Measurements from ENCODE around the gene DCLK1. TPM values are rescaled to one million over a fixed set of nuclear protein-coding genes. Genes with fewer than 3 reads are reported as not detected.

The DCLK1 gene
- total RNA-seq (2021; ENCODE audit: unreplicated experiment) (not detected), Bru-seq, nascent RNA (percentile 5 among the genes with signal in this experiment), BruChase-seq, experiment 1, labeled RNA remaining after a 2-hour chase (percentile 4 among the genes with signal in this experiment), BruChase-seq, experiment 2, labeled RNA remaining after a 6-hour chase (percentile 2 among the genes with signal in this experiment)
- not detected for polyA plus RNA-seq (2012; ENCODE audit: insufficient read length)
- long read RNA-seq = 0 reads

DNA sequence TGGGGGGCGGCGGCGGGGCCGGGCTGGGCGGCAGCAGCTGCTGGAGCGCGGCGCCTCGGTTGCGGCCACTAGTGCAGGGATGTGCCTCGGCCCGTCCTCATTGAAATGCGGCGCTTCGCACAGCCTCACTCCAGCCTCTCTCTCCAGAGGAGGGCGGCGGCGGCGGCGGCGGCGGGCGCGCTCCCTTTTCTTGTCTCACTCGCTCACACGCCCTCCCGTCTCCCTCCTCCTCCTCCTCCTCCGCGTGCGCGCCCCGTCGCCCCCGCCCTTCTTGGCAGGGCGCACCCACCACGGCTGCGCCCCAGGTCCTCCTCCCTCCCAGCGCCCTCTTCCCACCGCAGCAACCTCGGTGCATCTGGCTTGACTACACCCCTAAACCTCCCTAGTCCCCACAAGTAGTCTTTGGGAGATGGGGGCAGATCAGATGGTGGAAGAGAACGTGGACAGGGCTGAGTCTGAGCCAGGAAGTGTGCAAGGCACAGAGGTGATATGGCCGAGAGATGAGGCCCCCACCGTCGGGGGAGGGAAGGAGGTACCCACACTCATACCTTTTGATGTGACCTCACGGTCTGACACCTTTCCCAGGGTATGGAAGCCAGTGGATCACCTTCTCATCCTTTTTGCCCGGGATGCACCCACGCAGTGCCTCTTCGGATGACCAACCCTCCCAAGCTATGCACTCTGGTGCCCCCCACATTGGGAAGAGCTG is at the start of gene DCLK1:
Gene DCLK1, minus strand, starts transcription at position 161 of the 709 bp plus-strand sequence.
- ATAC-seq = peak; percentile 17; the same call in 1 of the 2 replicates
- no peak within 1 kb of the TSS for H3K27ac ChIP-seq (ENCODE audit: low read length)
- POLR2A ChIA-PET = no interaction called here

GRCh38 chr13:36175621-36176020 is 44.4 kb upstream of the DCLK1 start:
- in situ Hi-C loops (cut with HindIII; ENCODE audit: low pct_unique_long_range_greater_than_20kb, low sequenced_read_pairs) = no loop called here
- CTCF ChIA-PET = no interaction called here
- DNase-seq (ENCODE audit: low read depth, low spot score) (no peak), ATAC-seq (no peak)
- POLR2A ChIA-PET = no interaction called here
- intact Hi-C loops (cut with micrococcal nuclease; ENCODE audit: unreplicated experiment) = no loop called here
- Histone ChIP-seq H3K36me3 (ENCODE audit: control insufficient read depth, insufficient read depth, low read length) (no peaks in the 10 kb centered on the region), H3K4me1 (ENCODE audit: control insufficient read depth, insufficient read depth, low read length) (no peaks in the 10 kb centered on the region), H3K27ac (ENCODE audit: low read length) (no peak overlapping the region), H3K27me3 (ENCODE audit: control insufficient read depth, insufficient read depth, low read length) (no peaks in the 10 kb centered on the region), H3K4me3 (ENCODE audit: low read depth in 2 of 2, low read length in 2 of 2) (no peak overlapping the region), H3K9me3 (ENCODE audit: control insufficient read depth, insufficient read depth, low read depth, low read length) (no peaks in the 10 kb centered on the region)
- TF ChIP-seq TCF7L2 (IDR thresholded peaks at IDR 0.05; ENCODE audit: low read depth, low read length) (no peak), CTCF (IDR thresholded peaks at IDR 0.05) (no peak), SIN3A (IDR thresholded peaks at IDR 0.05; ENCODE audit: borderline replicate concordance, insufficient read depth, low read depth, low read length) (no peak), POLR2AphosphoS5 (IDR thresholded peaks at IDR 0.05; ENCODE audit: low read depth, low read length) (no peak)
- TF ChIP-seq, protein P1, sequence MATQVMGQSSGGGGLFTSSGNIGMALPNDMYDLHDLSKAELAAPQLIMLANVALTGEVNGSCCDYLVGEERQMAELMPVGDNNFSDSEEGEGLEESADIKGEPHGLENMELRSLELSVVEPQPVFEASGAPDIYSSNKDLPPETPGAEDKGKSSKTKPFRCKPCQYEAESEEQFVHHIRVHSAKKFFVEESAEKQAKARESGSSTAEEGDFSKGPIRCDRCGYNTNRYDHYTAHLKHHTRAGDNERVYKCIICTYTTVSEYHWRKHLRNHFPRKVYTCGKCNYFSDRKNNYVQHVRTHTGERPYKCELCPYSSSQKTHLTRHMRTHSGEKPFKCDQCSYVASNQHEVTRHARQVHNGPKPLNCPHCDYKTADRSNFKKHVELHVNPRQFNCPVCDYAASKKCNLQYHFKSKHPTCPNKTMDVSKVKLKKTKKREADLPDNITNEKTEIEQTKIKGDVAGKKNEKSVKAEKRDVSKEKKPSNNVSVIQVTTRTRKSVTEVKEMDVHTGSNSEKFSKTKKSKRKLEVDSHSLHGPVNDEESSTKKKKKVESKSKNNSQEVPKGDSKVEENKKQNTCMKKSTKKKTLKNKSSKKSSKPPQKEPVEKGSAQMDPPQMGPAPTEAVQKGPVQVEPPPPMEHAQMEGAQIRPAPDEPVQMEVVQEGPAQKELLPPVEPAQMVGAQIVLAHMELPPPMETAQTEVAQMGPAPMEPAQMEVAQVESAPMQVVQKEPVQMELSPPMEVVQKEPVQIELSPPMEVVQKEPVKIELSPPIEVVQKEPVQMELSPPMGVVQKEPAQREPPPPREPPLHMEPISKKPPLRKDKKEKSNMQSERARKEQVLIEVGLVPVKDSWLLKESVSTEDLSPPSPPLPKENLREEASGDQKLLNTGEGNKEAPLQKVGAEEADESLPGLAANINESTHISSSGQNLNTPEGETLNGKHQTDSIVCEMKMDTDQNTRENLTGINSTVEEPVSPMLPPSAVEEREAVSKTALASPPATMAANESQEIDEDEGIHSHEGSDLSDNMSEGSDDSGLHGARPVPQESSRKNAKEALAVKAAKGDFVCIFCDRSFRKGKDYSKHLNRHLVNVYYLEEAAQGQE (IDR thresholded peaks at IDR 0.05; ENCODE audit: insufficient read depth in 1 of 2, low read depth in 2 of 2, low read length in 1 of 2) = no peak
- BruUV-seq (replicated peaks) = no TSS peak

More for the DNA sequence above, at the start of gene DCLK1:
- Histone ChIP-seq H3K36me3 (ENCODE audit: control insufficient read depth, insufficient read depth, low read length) (no peaks in the 10 kb centered on the region), H3K9me3 (ENCODE audit: control insufficient read depth, insufficient read depth, low read depth, low read length) (no peaks in the 10 kb centered on the region), H3K27me3 (ENCODE audit: control insufficient read depth, insufficient read depth, low read length) (no peaks in the 10 kb centered on the region), H3K4me1 (ENCODE audit: control insufficient read depth, insufficient read depth, low read length) (no peaks in the 10 kb centered on the region), H3K4me3 (ENCODE audit: low read depth in 2 of 2, low read length in 2 of 2) (peak within 1 kb of the TSS in 1 of 2 experiments; percentile 30; a peak in 1 of 4 replicates)
- TF ChIP-seq, protein P1 (IDR thresholded peaks at IDR 0.05; ENCODE audit: insufficient read depth in 1 of 2, low read depth in 2 of 2, low read length in 1 of 2) = no peak
- TF ChIP-seq POLR2AphosphoS5 (IDR thresholded peaks at IDR 0.05; ENCODE audit: low read depth, low read length) (no peak), SIN3A (IDR thresholded peaks at IDR 0.05; ENCODE audit: borderline replicate concordance, insufficient read depth, low read depth, low read length) (no peak), TCF7L2 (IDR thresholded peaks at IDR 0.05; ENCODE audit: low read depth, low read length) (no peak), CTCF (IDR thresholded peaks at IDR 0.05) (no peak)
- intact Hi-C loops (cut with micrococcal nuclease; ENCODE audit: unreplicated experiment) = no loop called here
- CTCF ChIA-PET = no interaction called here
- in situ Hi-C loops (cut with HindIII; ENCODE audit: low pct_unique_long_range_greater_than_20kb, low sequenced_read_pairs) = no loop called here
- DNase-seq (ENCODE audit: low read depth, low spot score) = no peak
- no TSS peak for BruUV-seq (replicated peaks)
